Occipital lobe (tissue), 2 donors: ENCODE data around the gene BCO2. TPM values are rescaled to one million over a fixed set of nuclear protein-coding genes. Genes with fewer than 3 reads are reported as not detected.
"Not testable (repeated sequence)": the region's sequence is repeated elsewhere in the genome, so short reads cannot be mapped to it uniquely, and the experiment has no call there.

Source experiments
- DNase-seq: peaks from one replicate; lab custom pipeline; 2025; lab: John Stamatoyannopoulos, UW
- total RNA-seq: library from RNA; depleted of rRNA; stranded (reverse); fragments of >200 nt; gene quantifications from one replicate; pipeline ENCODE4 v1.2.3, GENCODE V29; 2014

BCO2 gene, protein sequence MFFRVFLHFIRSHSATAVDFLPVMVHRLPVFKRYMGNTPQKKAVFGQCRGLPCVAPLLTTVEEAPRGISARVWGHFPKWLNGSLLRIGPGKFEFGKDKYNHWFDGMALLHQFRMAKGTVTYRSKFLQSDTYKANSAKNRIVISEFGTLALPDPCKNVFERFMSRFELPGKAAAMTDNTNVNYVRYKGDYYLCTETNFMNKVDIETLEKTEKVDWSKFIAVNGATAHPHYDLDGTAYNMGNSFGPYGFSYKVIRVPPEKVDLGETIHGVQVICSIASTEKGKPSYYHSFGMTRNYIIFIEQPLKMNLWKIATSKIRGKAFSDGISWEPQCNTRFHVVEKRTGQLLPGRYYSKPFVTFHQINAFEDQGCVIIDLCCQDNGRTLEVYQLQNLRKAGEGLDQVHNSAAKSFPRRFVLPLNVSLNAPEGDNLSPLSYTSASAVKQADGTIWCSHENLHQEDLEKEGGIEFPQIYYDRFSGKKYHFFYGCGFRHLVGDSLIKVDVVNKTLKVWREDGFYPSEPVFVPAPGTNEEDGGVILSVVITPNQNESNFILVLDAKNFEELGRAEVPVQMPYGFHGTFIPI
- total RNA-seq: 2.8 TPM

DNA sequence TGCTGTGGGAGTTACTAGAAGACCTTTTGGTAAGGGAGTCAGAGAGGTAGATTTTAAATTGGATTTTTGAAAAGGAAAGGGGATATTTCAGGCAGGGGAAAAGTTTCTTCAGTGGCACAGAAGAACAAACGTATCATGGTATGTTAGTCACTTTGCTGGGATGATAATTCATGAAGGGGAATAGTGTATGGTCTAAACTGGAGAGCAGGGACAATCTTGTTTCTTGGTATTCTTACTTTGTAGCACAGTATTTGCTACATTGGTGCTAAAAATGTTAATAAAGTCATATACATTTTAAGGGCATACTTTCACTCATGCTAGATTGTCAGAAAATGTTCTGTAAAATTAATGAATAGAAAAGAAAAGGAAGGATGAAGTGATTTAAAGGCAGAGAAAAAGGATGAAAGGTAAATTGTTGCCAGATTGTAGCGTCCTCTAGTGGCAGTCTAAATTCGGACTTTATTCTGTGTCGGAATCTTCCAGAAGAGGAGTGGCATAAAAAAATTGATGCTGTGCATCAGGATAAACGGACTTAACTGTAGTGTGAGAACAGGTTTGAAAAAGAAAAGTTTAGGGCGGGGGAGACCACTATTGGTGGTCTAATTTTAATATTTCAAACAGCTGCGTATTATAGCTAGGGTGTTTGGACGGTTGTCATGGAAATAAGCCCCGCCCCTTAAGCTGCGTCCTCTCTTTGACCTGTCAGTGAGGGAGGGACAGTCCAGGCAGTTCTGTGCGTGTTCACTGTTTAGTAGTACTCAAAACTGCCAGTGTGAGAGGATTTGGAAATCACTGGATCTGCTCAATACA is at the start of gene BCO2:
Gene BCO2, plus strand, starts transcription at position 724 of the 810 bp plus-strand sequence. CDS start 90 bp downstream, outside the sequence.
- DNase-seq: peak; percentile 59

DNA sequence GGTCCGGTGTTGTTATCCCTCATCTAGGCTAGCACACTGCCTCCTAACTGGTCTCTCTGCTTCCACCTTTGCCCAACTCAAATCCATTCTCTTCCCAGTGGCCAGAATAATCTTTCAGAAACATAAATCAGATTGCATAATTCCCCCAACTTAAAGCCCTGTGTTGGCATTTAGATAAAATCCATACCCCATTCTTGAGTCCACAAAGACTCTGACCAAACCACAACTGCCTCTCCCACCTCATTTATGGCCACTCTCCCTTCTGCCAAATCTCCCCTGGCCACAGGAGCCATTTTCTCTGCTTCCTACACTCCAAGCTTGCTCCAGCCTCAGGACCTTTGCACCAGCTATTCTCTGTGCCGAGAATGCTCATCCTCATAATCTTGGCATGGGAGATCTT is 48.3 kb upstream of the BCO2 start:
- DNase-seq: no peak

DNA sequence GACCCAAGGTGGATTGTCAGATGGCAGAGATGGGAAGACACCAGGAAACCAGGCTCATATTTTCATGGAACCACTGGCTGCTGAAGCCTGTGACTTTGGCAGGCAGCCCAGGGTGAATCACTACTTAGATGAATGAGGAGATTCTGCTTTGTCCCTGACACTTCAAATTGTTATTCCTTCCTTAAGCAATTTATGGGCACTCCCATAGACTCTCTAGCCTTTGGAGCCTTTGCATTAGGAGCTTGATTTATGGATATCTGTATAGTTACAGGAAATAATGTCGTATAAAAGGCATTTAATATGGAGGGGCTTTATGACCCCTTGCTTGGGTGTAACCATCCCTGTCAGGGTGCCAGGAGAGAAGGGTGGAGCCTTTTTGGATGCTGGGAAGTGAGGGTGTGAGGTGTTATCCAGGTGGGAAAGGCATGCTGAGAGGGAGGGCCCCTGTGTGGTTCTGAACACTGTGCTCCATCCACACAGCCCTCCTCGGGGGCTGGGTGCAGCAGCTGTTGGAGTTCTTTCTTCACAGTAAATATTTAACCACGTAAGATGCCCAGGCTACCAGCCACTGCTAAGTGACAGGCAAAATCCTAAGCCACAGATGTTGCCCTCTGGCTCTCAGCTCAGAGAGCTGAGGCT is 46.7 kb upstream of the BCO2 start:
- no peak for DNase-seq

DNA sequence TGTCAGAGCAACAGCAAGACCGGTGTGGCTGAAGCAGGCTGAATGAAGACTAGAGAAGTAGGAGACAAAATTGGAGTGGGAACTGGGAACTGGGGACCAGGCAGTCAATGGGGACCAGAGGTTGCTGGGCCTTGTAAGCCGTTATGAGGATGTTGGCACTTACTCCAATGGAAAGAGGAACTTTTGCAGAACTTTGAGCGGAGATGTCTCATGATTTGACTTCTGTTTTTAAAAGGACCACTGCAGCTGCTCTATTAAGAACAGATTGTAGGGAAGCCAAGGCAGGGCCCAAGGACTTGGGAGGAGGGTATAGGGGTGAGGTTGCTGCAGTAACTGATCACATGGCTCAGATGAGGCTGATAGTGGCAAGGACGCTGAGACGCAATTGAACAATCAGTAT is 45.7 kb upstream of the BCO2 start:
- DNase-seq: no peak

DNA sequence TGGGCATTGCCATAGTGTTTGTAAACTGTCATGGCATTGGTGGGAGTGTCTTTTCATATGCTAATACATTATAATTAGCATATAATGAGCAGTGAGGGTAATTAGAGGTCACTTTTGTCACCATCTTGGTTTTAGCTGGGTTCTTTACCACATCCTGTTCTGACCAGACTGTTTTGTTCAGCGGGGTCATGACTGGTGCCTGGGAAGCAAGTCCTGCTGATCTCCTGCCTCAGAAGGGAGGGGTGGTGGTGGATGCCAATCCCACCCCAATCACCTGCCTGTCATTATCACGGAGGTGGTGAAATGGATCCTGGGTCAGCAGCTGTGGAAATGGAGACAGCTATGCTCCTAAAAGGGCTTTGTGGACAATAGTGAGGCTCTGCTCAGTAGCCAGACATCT is 42.6 kb upstream of the BCO2 start:
- no peak for DNase-seq

DNA sequence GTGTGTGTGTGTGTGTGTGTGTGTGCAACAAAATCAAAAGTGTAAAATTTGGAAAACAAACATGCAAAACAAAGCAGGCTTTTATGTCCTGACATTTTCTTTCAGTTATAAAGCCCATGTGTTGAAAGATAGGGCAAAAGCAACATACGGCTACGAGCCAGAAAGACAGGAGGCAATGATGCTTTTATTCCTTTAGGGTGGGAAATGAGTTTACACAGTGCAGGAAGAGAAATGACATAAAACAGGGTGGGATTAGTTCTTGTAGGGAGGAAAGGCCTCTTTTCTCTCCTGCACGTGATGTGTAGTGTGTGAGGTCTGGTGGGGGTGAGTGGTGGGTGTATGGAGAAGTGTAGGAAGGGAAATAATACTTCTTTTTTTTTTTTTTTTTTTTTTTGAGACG is 40.8 kb upstream of the BCO2 start:
- no peak for DNase-seq

DNA sequence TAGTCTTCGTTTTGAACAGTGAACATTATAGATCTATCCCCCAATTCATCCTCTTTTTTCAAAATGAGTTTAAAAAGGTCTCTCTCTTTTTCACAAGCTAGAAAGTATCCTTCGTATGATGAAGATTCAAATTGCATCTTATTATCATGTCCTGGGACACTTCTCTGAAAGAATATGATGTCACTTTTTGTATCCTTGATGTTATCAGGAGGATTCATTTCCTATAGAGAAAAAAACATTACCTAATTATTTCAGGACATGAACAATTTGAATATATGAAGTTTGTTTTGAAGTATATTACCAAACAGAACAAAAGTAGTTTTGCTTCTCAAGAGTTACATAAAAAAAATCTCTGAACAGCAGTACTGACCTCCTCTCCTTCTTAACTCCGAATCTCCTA is 31.7 kb upstream of the BCO2 start:
- no peak for DNase-seq

DNA sequence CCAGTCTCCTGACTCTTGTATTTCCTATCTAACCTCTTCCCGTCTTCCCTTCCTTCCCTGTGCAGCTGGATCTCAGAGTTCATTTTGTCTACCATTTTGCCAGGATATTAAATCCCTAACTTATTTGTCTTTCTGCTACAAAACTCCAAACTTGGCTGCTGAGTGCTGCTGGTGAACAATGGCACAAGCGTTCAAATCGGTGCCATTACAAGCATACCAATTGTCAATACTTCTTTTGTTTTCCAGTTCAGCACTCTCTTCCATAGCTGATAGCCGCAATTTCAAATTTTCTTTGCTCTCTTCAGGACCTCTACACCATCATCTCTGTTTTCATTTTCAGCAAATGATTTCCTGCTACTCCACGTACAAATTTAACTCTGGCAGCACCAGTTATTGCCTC is 24.8 kb upstream of the BCO2 start:
- DNase-seq: no peak

DNA sequence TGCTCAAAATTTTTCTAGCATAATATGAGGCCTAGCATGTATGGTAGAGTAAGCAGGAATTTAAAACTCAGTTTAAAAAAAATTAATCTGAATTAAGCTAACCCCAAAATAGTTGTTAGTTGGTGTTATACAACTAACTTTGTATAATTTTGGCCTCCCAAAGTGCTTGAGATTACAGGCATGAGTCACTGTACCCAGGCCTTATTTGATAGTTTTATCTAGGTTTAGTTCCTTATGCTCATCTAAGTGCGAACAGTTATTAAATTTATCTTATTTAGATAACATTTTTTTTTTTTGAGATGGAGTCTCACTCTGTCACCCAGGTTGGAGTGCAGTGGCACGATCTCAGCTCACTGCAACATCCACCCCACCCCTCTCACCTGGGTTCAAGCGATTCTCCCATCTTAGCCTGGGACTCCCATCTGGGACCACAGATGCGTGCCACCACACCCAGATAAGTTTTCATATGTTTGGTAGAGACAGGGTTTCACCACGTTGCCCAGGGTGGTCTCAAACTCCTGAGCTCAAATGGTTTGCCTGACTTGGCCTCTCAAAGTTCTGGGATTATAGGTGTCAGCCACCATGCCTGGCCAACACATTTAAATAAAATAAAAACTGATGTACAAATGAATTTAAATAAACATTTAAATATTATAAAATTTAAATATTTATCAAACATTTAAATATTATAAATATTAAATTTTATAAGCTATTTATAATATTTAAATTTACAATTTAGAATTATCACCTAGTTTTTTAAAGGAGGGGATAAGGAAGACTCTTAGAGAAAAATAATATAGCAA is 19.0 kb upstream of the BCO2 start:
- DNase-seq: no peak

DNA sequence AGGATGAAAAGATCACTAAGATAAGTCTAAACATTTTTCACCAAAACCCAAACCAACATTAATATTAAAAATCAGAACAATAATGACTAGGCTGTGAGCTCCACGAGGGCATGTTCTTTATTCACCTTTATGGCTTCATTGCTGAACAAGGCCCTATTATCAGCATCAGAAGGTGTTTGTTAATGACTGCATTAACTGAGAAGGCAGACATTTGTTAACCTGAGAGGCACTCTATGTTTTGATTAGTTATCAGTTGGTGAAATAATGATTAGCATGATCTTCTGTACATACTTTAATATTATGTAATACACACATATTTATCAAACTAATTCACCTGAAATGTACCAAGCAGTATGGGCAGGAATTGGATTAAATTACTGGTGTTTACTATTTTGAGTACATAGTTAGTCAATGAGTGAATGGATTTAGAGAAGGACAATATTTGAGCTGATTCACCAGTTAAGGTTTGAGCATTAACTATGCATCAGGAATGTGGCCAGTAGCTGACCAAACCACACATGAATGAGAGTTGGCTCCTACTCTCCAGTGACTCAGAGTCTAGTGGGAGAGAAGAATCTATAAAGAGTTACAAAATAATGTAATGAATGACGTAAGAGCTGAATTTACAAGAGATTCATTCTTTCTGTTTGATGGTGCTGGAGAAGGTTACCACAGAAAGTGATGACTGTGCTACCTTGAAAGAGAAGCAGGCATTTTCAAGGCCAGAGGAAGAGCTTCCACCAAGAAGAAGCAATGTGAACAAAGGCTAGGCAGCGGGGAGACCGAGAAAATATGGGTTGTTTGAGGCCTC is 18.2 kb upstream of the BCO2 start:
- no peak for DNase-seq

DNA sequence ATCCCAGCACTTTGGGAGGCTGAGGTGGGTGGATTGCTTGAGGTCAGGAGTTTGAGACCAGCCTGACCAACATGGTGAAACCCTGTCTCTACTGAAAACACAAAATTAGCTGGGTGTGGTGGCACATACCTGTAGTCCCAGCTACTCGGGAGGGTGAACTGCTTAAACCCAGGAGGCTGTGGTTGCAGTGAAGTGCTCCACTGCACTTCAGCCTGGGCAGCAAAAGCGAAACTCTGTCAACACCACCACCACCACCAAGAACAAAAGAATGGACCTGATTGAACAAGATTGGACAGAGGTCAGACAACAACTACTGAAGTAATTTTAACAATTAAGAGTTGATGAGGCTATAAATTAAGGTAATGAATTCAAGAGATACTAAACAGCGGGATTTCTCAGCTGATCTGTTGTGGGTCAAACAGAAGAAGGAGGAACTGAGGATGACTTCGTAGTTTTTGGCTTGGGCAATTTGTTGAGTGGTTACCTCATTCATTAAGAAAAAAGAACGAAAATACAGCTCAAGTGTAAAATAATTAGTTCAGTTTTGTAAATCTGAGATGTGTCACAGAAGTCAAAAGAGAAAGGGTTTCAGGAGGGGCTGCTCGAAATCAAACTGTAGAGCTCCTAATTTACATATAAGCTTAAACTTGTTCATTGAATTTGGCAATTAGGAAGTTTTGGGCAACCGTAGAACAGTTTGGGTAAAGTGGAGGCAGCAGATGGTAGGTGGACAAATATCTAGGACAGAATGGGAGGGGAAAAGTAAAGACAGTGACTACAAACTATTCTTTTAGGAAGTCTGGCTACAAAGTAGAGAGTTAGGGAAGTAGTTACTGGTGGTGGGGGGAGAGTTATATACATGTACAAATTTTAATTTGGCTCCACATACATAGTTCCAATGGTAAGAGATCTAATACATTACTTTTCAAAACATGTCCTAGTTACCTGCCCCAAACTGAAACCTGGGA is 15.9 kb upstream of the BCO2 start:
- DNase-seq: no peak

DNA sequence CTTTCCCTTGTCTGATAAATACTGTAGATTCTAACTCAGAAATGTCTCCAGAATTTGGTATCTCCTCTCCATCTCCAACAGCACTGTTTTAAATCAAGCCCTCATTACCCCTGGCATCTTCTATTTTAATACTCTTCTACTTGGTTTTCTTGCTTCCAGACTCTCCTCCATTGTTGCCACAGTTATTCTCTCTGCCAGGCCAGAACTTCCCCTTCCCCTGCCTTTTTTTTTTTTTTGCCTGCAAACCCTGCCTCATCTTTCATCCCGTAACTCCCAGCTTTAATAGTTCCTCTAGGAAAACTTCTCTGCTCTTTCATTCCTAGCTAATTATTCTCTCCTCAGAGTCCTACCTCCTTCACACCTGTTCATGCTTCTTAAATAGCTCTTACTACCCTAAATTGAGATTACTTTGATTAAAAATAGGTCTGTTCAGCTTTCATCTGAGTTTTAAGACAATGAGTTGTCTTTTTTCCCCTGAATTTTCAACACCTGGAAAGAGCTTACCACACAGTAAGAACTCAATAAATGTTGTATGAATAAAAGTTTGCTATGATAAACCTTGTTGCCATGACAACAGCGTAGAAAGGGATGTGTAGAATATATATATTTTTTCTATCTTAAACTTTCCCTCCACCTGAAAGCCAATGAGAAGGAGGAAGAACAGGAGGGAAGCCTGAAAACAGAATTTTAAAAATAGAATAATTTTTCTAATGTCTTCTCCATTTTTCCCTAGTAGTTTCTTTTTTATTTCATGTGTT is 15.0 kb upstream of the BCO2 start:
- DNase-seq: no peak

DNA sequence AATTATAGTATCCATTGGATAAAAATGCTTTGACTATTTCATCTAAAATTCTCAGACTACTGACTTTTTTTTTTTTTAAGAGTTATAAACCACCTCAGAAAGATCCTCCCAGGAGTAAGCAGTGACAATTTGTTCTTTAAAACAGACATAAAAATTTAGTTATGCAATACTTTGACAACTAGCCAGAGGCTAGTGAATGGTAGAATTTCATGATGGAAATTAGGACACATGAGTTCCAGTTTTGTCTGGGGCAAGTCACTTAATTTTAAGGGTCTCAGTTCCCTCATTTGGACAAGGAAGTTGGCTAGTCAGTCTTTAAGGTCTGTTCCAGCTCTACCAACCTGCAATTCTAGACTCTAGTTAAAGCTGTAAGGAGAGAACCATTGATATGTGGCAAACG is 14.3 kb upstream of the BCO2 start:
- DNase-seq: no peak

DNA sequence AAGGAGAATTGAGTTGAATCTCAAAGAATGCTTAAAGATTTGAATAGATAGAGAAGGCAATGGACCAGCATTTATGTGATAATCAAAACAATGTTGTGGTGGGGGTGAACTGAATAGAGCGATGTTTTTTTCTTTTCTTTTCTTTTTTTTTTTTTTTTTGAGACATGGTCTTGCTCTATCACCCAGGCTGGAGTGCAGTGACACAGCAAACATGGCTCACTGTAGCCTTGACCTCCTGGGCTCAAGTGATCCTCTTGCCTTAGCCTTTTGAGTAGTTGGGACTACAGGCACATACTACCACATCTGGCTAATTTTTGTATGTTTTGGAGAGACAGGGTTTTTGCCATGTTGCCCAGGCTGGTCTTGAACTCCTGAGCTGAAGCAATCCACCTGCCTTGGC is 13.1 kb upstream of the BCO2 start:
- not testable (repeated sequence) for DNase-seq

DNA sequence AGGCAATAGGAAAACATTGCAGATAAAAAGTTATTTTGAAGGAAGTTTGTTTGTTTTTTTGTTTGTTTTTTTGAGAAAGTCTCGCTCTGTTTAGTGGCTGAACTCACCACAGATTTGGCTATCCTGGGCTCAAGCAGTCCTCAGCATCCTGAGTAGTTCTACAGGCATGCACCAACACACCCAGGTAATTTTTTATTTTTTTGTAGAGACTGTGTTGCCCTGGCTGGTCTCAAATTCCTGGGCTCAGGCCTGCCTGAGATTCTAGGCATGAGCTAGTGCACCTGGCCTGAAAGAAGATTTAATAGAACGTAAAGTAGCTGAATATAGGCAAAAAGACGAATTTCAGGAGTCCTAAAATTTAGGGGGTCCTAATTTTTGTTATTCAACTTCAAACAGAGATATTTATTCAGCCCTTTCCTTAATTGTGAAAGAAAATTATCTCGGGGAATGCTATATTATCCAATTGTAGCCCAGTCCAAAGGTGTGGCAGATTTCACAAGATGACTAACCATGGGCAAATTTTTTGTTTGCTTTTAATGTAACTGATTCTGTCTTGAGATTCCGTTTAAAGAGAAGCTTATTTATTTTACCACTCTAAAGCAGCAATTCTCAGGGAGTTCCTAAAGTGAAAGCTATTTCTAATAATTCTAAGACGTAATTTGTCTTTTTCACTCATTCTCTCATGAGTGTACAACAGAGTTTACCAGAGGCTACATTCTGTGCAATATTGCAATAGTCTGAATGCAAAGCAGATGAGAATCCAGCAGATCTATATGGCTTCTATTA is 12.4 kb upstream of the BCO2 start:
- DNase-seq: no peak

DNA sequence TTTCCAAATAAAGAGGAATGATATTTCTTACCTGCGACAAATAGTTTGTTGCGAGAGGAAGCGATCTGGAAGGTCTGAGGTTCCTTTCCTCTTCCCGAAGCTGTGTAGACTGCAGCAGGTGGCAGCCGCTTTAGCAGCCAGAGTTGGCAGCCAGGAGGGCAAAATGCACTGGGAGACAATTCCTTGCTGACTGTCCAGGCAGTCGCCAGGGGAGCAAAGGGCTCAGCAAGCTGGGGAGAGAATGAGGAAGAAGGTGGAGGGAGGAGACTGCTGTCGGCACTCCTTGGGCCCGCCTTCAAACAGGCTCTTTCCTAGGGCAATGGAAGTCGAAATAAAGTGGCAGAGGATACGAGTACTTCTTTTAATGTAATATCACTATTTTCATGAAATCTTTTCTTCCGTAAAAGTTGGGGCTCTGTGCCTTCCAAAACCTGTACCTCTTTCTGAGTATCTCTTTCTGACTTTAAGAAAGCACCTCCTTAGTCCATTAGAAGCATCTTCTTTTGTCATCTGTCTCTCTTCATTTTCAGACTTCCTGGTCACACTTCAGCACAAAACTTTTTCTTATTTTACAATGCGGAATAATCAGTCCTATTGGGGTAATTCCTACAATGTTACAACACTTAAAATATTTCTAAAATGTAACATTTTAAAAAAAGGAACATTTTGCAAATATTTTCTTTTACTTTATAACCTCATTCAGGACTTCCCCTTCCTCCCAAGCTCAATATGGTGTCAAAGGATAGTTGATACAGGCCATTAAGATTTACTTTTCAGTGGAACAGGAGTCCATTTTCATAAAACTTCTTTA is 11.2 kb upstream of the BCO2 start, which contains the start of gene IL18:
Gene IL18, minus strand, starts transcription at position 220 of the 811 bp plus-strand sequence. CDS start 9,041 bp downstream, outside the sequence.
- no peak for DNase-seq
